ENCODE measurements around the gene YJEFN3. TPM values are rescaled to one million over a fixed set of nuclear protein-coding genes. Genes with fewer than 3 reads are reported as not detected.

The YJEFN3 gene
- total RNA-seq, 1 experiment from 2014 or later: 16.6 TPM

DNA sequence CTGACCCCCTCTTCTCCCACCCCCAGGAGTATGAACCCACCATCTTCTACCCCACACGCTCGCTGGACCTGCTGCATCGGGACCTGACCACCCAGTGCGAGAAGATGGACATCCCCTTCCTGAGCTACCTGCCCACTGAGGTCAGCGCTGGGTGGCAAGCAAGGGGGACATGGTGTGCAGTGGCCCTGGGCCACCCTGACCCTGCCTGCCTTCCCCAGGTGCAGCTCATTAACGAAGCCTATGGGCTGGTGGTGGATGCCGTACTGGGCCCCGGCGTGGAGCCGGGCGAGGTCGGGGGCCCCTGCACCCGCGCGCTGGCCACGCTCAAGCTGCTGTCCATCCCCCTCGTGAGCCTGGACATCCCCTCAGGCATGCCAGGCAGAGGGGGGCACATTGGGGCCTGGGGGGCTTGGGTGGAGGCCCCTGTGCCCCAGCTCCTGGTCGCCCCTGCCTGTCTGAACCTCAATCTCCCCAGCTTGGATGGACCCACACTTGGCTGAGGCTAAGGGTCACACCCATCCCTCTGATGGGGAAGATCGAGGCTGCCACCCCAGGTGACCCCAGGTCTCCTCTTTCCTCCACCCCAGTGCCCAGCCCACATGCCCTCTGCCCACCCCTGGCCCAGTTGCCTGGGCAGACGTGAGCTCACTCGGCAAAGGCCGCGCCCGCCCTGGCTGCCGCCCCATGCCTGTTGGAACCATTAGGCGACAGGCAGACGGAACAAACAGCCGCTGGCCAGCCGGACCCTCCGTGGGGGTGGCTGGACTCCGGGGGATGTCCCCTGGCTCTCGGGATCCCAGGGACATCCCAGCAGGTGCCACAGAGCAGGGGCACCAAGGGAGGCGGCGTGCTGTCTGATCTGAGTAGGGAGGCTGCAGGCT, 6.8 kb downstream of the YJEFN3 start:
- no CpG with 5 or more reads among the region's 34 CpGs for WGBS (ENCODE audit: extremely low coverage, insufficient read length, low lambda C conversion rate)
- no peak overlapping the region for H2BK12ac ChIP-seq (ENCODE audit: insufficient read length, low read depth, low read length)
- no peak overlapping the region for H3K27ac ChIP-seq (ENCODE audit: insufficient read length, low read depth, low read length)
- no peak overlapping the region for H4K5ac ChIP-seq (ENCODE audit: insufficient read length, low read depth, low read length)
- peaks cover 2% of the 10 kb centered on the region; the same call in 1 of the 2 replicates for H3K27me3 ChIP-seq (ENCODE audit: insufficient read depth, low read length)
- no peak overlapping the region for H3K23ac ChIP-seq (ENCODE audit: insufficient read length, low read depth, low read length)
- H3K14ac ChIP-seq (ENCODE audit: insufficient read depth, low read length): no peak overlapping the region
- no peaks in the 10 kb centered on the region for H4K20me1 ChIP-seq (ENCODE audit: control insufficient read depth, insufficient read depth, insufficient read length)
- H2BK15ac ChIP-seq (ENCODE audit: low read depth, low read length): no peak overlapping the region
- H3K79me1 ChIP-seq (ENCODE audit: insufficient read depth, low read depth, low read length, poor library complexity, severe bottlenecking): no peaks in the 10 kb centered on the region
- DNase-seq: no peak
- H2BK5ac ChIP-seq (ENCODE audit: insufficient read length, low read length): no peak overlapping the region
- H2AFZ ChIP-seq (ENCODE audit: low read length): no peak overlapping the region
- no peak overlapping the region for H2BK120ac ChIP-seq (ENCODE audit: low read depth, low read length, poor library complexity, severe bottlenecking)
- no peak overlapping the region for H3K4me2 ChIP-seq (ENCODE audit: insufficient read depth, insufficient read length, low read length)
- no peak overlapping the region for H3K9ac ChIP-seq (ENCODE audit: extremely low read depth, insufficient read length, low read length)
- H2BK20ac ChIP-seq (ENCODE audit: low read depth, low read length, poor library complexity, severe bottlenecking): no peak overlapping the region
- H3K4me1 ChIP-seq (ENCODE audit: insufficient read depth, low read length): no peaks in the 10 kb centered on the region
- H3K23me2 ChIP-seq (ENCODE audit: insufficient read length, low read depth, low read length, poor library complexity, severe bottlenecking): peaks cover 9% of the 10 kb centered on the region
- TF ChIP-seq, protein P1, sequence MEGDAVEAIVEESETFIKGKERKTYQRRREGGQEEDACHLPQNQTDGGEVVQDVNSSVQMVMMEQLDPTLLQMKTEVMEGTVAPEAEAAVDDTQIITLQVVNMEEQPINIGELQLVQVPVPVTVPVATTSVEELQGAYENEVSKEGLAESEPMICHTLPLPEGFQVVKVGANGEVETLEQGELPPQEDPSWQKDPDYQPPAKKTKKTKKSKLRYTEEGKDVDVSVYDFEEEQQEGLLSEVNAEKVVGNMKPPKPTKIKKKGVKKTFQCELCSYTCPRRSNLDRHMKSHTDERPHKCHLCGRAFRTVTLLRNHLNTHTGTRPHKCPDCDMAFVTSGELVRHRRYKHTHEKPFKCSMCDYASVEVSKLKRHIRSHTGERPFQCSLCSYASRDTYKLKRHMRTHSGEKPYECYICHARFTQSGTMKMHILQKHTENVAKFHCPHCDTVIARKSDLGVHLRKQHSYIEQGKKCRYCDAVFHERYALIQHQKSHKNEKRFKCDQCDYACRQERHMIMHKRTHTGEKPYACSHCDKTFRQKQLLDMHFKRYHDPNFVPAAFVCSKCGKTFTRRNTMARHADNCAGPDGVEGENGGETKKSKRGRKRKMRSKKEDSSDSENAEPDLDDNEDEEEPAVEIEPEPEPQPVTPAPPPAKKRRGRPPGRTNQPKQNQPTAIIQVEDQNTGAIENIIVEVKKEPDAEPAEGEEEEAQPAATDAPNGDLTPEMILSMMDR (conservative IDR thresholded peaks at IDR 0.05): no peak
- H3K9me3 ChIP-seq (ENCODE audit: control insufficient read depth, low read depth, low read length): no peaks in the 10 kb centered on the region
- no peak overlapping the region for H4K8ac ChIP-seq (replicated peaks; ENCODE audit: insufficient read length, low read depth, low read length)
- H3K4me1 Mint-ChIP-seq: peaks cover 10 to 16% of the 10 kb centered on the region in 2 experiments
- peak overlapping the region in 1 of 3 experiments; percentile 84; a peak in 1 of 7 replicates for H3K27ac Mint-ChIP-seq
- H3K18ac ChIP-seq (ENCODE audit: insufficient read length, low read depth, low read length): no peak overlapping the region
- no peak overlapping the region for H3T11ph ChIP-seq (ENCODE audit: low read length)
- H3K79me2 ChIP-seq (ENCODE audit: insufficient read depth, low read length): no peaks in the 10 kb centered on the region
- H4K91ac ChIP-seq (ENCODE audit: insufficient read length, low read depth, low read length): no peak overlapping the region
- no peaks in the 10 kb centered on the region; a peak in 1 of 5 replicates for H3K9me3 Mint-ChIP-seq
- no peak overlapping the region for H2AK5ac ChIP-seq (ENCODE audit: insufficient read length, low read length)
- H3K4me3 Mint-ChIP-seq: peak overlapping the region in 1 of 2 experiments; percentile 55; a peak in 2 of 5 replicates
- peaks cover 32% of the 10 kb centered on the region for H3K27me3 Mint-ChIP-seq (ENCODE audit: low read depth)
- H3K56ac ChIP-seq (ENCODE audit: insufficient read length, low read depth, low read length): no peak overlapping the region
- no peak overlapping the region for H3K4ac ChIP-seq (ENCODE audit: low read depth, low read length)
- peaks cover 3 to 19% (median 10%) of the 10 kb centered on the region in 3 experiments; a peak in 5 of 7 replicates for H3K36me3 Mint-ChIP-seq (ENCODE audit: insufficient read depth in 1 of 3, low read depth in 3 of 3)

Measured in H9 (cell line).